SU-DHL-6 (cell line): ENCODE results near the gene CPLX3.

Source experiments
- H2AFZ ChIP-seq: fragments of 200-600 bp; sonication (generic); 2 replicates; pipeline ENCODE4 v1.6.1; 2014; ENCODE audit warnings: low read depth, mild to moderate bottlenecking, moderate library complexity, mixed read lengths, antibody characterized with exemption, low read length; ENCODE audit not compliant: severe bottlenecking
- H3F3A ChIP-seq: fragments of 200-600 bp; shearing (Covaris generic); 2 replicates; pipeline ENCODE4 v1.6.0; 2016; ENCODE audit warnings: antibody characterized with exemption, mild to moderate bottlenecking; ENCODE audit not compliant: insufficient read depth
- H3K27ac ChIP-seq: fragments of 200-600 bp; sonication (generic); 2 replicates; pipeline ENCODE4 v1.5.1; 2016; ENCODE audit warnings: low read depth, mild to moderate bottlenecking, low read length, moderate library complexity, mixed read lengths
- H3K27me3 ChIP-seq: fragments of 200-600 bp; sonication (generic), shearing (Covaris generic); 2 replicates; pipeline ENCODE4 v1.6.0; 2014; ENCODE audit warnings: mild to moderate bottlenecking, low read length
- H3K36me3 ChIP-seq: fragments of 200-600 bp; sonication (generic); 2 replicates; pipeline ENCODE4 v1.6.1; 2014; ENCODE audit warnings: mild to moderate bottlenecking, low read length, mixed read lengths
- H3K4me2 ChIP-seq: fragments of 300-600, 200-600 bp; shearing (Covaris generic), sonication (generic); 2 replicates; pipeline ENCODE4 v1.6.0; 2014; ENCODE audit warnings: low read length, low read depth, mild to moderate bottlenecking; ENCODE audit not compliant: poor library complexity, severe bottlenecking
- H3K4me3 ChIP-seq: fragments of 200-600 bp; sonication (generic); 2 replicates; pipeline ENCODE4 v1.5.1; 2014; ENCODE audit warnings: antibody characterized with exemption, low read length, mild to moderate bottlenecking, mixed read lengths; ENCODE audit not compliant: insufficient read depth, poor library complexity, severe bottlenecking
- H3K79me2 ChIP-seq: fragments of 200-600 bp; sonication (generic); 2 replicates; pipeline ENCODE4 v1.6.1; 2014; ENCODE audit warnings: mild to moderate bottlenecking, low read length, moderate library complexity; ENCODE audit not compliant: insufficient read depth
- H3K9ac ChIP-seq: fragments of 200-600 bp; sonication (generic); 2 replicates; pipeline ENCODE4 v1.7.0; 2014; ENCODE audit warnings: mild to moderate bottlenecking, low read length
- H3K9me2 ChIP-seq: fragments of 200-600 bp; sonication (generic); replicated peaks from 2 replicates; pipeline ENCODE4 v1.6.1; 2014; ENCODE audit warnings: low read length; ENCODE audit not compliant: insufficient read depth
- H3K9me3 ChIP-seq: fragments of 200-600 bp; sonication (generic); 2 replicates; pipeline ENCODE4 v1.6.1; 2014; ENCODE audit warnings: low read length, mixed read lengths; ENCODE audit not compliant: insufficient read depth
- H4K20me1 ChIP-seq: fragments of 200-600 bp; sonication (generic); 2 replicates; pipeline ENCODE4 v1.6.1; 2014; ENCODE audit warnings: low read depth, mild to moderate bottlenecking, antibody characterized with exemption, low read length, moderate library complexity, mixed read lengths
- CTCF ChIP-seq: fragments of 200-600 bp; sonication (generic); IDR thresholded peaks from one replicate; pipeline ENCODE4 v1.5.1; 2017; ENCODE audit warnings: antibody characterized with exemption, mild to moderate bottlenecking, low read length, moderate library complexity; ENCODE audit not compliant: insufficient read depth, poor library complexity, severe bottlenecking
- EZH2phosphoT487 ChIP-seq: fragments of 200-600 bp; sonication (generic), shearing (Covaris generic); conservative IDR thresholded peaks from 2 replicates; pipeline ENCODE4 v1.6.1; 2018; ENCODE audit warnings: mild to moderate bottlenecking, antibody characterized with exemption, low read length, moderate library complexity, mixed read lengths

Gene CPLX3

GRCh38 chr15:74873036-74873755 is 46.8 kb downstream of the CPLX3 start, which contains the start of gene SCAMP2:
TSS of gene SCAMP2 (minus strand) at chr15:74873365. CDS start at chr15:74873255, 110 bp downstream.
- Histone ChIP-seq H3K79me2 (peaks cover 47% of the 10 kb centered on the region), H3K9me3 (no peaks in the 10 kb centered on the region), H3K4me2 (peak within 1 kb of the TSS; percentile 94), H3K9ac (peak within 1 kb of the TSS; percentile 74), H3F3A (peaks cover 9% of the 10 kb centered on the region), H3K36me3 (0 out of 2 replicates have a peak, but pooled peaks cover 1% of the 10 kb centered on the region), H3K27ac (peak within 1 kb of the TSS; percentile 58), H3K9me2 (no peaks in the 10 kb centered on the region), H3K4me3 (peak within 1 kb of the TSS; percentile 70), H3K27me3 (no peaks in the 10 kb centered on the region), H2AFZ (peak within 1 kb of the TSS; percentile 92), H4K20me1 (peaks cover 3% of the 10 kb centered on the region; the same call in 1 of the 2 replicates)
- no peak for TF ChIP-seq EZH2phosphoT487
- no peak for TF ChIP-seq CTCF

- Histone ChIP-seq H3K9ac (peak overlapping the region; percentile 74), H4K20me1 (peaks cover 3% of the 10 kb centered on the region; the same call in 1 of the 2 replicates)
Observed at GRCh38 chr15:74873756-74874424, 47.5 kb downstream of the CPLX3 start.

GRCh38 chr15:74878273-74878672 is 51.8 kb downstream of the CPLX3 start:
- Histone ChIP-seq H3F3A (no peaks in the 10 kb centered on the region), H3K27ac (no peak overlapping the region), H3K4me2 (no peak overlapping the region), H3K9me2 (no peaks in the 10 kb centered on the region), H3K36me3 (no peaks in the 10 kb centered on the region), H3K9me3 (peaks cover 15% of the 10 kb centered on the region), H3K27me3 (no peaks in the 10 kb centered on the region), H3K9ac (no peak overlapping the region), H2AFZ (no peak overlapping the region), H4K20me1 (no peaks in the 10 kb centered on the region), H3K79me2 (no peaks in the 10 kb centered on the region), H3K4me3 (no peak overlapping the region)
- no peak for TF ChIP-seq CTCF
- TF ChIP-seq EZH2phosphoT487, result no peak

More at GRCh38 chr15:74873756-74874424, 47.5 kb downstream of the CPLX3 start:
- Histone ChIP-seq H3K27ac (peak overlapping the region; percentile 4; the same call in 1 of the 2 replicates), H2AFZ (peak overlapping the region; percentile 82), H3K9me2 (no peaks in the 10 kb centered on the region), H3K36me3 (no peaks in the 10 kb centered on the region), H3F3A (peaks cover 9% of the 10 kb centered on the region), H3K4me2 (peak overlapping the region; percentile 94), H3K79me2 (peaks cover 40% of the 10 kb centered on the region), H3K4me3 (peak overlapping the region; percentile 64), H3K9me3 (no peaks in the 10 kb centered on the region), H3K27me3 (no peaks in the 10 kb centered on the region)
- TF ChIP-seq CTCF (no peak), EZH2phosphoT487 (no peak)
